ENCODE results near the gene NRP1.

DNA sequence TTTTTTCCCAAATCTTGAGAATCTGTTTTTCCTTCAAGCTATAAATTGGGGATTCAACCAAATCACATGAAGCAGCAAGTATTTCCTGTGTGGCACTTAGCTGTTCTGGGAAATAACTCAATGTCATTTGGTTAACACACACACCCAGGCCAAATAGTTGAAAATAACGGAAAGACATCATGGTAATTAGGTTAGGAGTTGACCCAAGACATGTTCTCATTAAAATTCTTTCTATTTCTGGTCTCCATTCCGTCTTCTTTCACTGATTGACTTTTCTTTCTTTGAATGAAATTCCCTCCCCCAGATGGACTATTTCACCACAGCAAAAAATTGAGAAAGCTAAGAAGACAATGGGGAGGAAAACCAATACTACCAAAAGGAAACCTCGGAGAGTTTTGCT lies 30.5 kb downstream of the NRP1 start:
- TF ChIP-seq, protein P1, sequence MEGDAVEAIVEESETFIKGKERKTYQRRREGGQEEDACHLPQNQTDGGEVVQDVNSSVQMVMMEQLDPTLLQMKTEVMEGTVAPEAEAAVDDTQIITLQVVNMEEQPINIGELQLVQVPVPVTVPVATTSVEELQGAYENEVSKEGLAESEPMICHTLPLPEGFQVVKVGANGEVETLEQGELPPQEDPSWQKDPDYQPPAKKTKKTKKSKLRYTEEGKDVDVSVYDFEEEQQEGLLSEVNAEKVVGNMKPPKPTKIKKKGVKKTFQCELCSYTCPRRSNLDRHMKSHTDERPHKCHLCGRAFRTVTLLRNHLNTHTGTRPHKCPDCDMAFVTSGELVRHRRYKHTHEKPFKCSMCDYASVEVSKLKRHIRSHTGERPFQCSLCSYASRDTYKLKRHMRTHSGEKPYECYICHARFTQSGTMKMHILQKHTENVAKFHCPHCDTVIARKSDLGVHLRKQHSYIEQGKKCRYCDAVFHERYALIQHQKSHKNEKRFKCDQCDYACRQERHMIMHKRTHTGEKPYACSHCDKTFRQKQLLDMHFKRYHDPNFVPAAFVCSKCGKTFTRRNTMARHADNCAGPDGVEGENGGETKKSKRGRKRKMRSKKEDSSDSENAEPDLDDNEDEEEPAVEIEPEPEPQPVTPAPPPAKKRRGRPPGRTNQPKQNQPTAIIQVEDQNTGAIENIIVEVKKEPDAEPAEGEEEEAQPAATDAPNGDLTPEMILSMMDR (IDR thresholded peaks at IDR 0.05 in 8 of 11, conservative IDR thresholded peaks at IDR 0.05 in 3 of 11): no peak
- no peak for TF ChIP-seq POLR2A (IDR thresholded peaks at IDR 0.05)
- TF ChIP-seq POLR2AphosphoS5 (IDR thresholded peaks at IDR 0.05): no peak

Measured in spleen (tissue), 7 donors.